ACHN (cell line): ENCODE results near the gene NPHP4.

ENCODE experiments used
- DNase-seq: peaks from one replicate; pipeline ENCODE4 v3.0.0-alpha.2; 2015
- in situ Hi-C: cut with HindIII; loops from 2 replicates; pipeline ENCODE4 v1.10.0; 2017; ENCODE audit warnings: low sequenced_read_pairs, low pct_ligation_motif_present, low pct_unique_long_range_greater_than_20kb

Gene NPHP4

DNA sequence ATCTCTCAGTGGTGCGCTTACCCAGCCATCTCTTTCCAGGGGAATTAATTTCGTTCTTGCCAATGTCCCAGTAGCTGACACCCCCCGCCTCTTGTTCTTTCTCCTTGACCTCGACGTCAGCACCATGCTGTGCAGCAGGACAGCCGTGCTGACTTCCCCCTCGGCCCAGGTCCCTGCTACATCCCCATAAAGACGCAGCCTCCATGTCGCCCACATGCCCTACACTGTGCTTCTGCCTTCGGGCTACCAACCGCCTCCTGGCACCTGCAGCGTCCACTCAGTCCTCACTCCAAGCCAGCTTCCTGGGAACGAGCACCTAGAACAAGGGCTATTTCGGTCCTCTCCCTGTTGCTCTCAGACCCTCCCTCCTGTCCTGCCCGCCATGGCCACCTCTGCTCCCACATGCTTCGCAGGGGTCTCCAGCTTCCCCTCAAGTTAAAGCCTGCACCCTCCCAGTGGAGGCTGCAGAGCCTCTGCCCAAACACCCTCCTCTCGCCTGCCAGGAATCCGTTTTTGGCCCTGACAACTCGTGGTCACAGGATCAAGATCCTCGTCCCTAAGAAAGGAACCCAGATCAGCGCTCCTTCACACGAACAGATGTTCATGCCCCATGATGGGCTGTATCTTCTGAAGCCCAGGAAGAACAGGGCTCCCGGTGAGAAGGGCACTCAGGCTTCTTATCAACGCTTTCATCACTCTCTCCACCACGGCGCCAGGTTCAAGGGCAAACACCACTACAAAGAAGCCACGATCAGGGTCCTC lies 109.7 kb downstream of the NPHP4 start:
- in situ Hi-C loops, result no loop called here
- DNase-seq, result no peak

DNA sequence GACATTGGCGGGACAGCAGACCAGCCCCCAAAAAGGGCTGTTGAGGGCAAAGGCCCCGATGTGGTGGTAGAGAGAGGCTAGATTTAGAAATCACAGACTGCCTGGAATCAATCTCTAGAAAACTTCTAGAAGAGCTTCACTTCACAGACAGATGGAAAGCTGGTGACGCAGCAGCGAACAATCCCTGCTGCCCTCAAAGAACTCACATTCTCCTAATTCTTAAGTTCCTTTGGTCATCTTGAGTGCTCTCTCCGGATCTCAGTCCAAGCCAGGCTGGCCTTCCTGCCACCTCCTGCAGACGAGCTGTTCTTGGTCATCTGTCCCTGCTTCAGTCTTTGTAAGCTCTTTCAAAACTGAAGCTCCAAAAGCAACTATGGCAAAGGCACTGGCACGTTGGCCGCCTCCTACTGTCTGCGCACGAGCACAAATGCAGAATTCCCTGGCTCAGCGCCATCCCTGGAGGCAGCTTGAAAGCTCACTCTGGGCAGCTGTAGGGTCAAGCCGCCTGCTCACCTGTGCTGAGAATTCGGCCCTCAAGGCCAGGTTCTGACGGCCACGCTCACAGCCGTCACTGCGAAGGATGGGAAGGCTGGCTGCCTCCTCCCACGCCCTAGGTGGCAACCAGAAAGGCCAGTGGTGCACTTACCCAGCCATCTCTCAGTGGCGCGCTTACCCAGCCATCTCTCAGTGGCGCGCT lies 110.6 kb downstream of the NPHP4 start:
- in situ Hi-C loops, result no loop called here
- no peak for DNase-seq

DNA sequence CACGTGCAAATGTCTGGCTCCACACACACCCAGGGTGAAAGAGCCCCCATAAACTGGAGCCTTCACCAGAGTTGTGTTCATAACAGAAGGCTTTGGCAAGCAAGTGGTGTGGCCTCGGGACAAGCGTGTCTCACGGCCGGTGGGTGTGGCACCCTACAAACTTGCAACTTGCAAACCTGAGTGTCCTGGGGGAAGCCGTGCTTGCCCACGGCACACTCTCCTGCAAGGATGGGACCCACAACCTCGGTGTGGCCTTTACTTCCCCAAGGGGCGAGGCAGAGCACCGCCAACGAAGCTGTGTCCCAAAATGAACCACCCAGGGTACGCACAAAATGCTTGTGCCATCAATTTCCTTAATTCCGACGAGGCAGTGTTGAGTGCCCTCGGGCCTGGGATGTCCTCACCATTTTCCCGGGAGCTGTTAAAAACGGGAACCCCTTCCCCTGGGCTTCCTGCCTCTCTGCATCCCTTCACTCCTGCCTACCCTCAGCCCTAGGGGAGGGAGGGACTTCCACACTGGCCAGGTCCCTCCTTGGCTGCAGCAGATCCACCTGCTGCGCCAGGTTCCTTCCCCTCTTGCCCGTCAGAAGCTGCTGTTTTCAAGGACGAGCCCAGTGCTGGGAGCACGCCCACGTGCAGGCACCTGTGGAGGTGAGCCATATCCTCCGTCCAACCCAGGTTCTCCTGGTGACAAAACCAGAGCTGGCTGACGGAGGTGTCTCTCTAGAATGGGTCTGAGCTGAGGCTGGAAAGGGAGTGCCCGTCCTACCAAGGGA lies 111.4 kb downstream of the NPHP4 start:
- DNase-seq, result no peak
- in situ Hi-C loops, result no loop called here

DNA sequence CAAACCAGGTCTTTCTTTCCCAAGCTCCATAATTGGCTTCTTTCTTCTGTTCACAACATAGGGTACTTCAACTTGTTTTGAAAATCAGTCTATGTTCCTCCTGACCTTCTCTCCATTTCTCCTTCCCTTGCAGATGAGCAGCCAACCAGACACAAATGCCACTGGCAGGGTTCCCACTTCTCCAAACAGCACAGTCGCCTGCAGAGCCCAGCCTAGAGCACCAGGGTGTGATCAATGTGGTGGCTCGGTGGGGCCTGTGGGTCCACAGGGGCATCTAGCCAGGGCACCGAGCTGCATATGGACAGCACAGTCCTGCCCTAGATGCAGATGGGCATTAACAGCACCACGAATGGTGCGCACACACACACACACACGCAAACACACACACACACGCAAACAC lies 112.8 kb downstream of the NPHP4 start:
- in situ Hi-C loops, result no loop called here
- no peak for DNase-seq

DNA sequence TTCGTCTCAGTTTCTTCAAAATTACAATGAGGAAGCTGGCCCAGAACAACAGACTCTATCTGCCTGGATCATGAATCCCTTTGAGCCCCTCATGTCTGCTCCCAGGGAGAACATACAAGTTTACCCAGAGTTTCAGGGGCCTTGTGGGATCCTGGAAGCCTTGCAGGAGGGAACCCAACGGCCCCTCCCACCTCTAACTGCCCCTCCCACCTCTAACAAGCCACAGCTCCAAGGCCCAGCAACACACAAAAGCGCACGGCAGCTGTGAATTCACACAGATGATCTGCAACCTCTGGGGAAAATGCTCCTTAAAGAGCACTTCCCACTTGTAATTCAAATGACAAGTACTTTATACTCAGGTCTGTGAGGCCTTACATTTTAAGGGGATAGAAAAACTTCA lies 113.3 kb downstream of the NPHP4 start:
- DNase-seq, result no peak
- in situ Hi-C loops, result no loop called here

DNA sequence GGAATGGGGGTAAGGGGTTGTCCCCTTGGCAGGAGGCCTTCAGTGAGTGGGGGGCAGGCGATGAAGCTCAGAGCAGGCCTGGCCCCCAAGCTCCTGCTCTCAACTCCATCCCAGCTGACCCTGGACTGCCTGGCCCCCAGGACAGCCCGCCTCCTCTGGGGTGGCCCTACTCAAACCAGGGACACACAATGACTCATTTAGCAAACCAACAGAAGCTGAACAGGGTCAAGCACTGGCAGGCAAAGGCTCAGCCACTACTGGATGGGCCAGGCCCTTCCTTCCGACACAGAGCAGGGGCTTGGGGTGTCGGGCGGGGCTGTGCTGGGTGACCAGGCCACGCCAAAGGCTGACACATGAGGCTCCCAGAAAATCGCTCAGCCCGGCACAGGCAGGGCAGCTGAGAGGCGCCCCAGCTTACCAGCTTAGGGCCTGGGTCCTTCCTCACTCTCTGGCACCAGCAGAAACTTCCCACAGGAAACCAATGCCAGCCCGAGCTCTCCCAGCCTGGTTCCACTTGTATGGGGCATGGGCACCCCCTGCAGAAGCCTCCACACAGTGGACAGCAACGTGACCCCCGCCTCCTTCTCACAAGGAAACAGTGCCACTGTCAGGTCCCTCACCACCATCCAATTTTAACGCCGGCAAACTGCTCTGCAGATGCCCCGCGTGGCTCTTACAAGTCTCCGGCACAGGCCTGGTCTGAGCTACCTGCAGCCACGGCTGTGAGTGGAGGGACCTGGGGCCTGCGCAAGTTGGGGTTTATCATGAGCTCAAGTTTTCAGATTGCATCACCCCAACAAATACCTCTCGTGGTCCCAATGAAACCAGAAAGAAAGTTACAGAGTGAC lies 114.3 kb downstream of the NPHP4 start:
- in situ Hi-C loops, result no loop called here
- no peak for DNase-seq

DNA sequence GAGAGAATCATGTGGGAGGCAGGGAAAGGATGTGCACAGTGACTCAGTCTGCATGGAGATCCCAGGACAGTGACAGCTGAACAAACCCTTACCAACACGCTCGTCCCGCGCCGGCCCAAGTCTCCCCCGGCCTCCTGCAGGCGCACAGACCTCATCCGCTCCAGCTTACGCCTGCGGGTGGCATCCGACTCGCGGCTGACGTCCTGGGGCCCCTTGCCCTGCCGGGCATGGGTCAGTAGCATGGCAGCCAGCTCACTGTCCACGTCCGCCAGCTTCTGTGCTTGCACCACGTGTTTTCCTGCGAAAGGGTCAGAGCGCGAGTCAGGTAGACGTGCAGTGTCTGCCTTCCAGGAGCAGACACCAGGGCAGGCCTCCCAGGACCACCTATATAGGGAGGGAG lies 115.2 kb downstream of the NPHP4 start:
- no peak for DNase-seq
- in situ Hi-C loops, result no loop called here

DNA sequence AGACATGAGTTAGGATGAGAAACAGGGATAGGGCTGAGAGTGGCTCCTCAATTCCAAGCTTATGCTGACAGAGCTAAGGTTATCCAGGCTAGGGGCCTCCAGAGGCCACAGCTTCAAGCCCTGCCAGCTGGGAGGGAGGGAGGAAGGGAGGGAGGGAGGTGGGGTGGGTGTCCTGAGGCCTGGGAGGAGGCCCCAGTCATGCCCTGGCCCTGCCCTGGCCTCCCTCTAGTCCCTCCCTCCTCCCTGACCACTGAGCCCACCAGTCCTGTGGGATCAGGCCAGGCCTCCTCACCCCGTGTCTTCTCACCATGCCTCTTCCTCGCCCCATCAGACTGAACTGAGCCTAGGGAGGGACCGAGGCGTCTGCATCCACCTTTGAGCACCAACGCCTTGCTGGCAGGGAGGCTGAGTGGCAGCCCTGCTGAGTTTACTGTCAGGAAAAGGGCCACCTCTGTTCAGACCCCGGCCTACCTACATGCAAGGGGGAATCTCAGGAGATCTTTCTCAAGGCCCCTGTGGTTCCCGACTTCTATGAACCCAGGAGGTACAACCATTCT lies 116.1 kb downstream of the NPHP4 start:
- in situ Hi-C loops, result no loop called here
- no peak for DNase-seq

DNA sequence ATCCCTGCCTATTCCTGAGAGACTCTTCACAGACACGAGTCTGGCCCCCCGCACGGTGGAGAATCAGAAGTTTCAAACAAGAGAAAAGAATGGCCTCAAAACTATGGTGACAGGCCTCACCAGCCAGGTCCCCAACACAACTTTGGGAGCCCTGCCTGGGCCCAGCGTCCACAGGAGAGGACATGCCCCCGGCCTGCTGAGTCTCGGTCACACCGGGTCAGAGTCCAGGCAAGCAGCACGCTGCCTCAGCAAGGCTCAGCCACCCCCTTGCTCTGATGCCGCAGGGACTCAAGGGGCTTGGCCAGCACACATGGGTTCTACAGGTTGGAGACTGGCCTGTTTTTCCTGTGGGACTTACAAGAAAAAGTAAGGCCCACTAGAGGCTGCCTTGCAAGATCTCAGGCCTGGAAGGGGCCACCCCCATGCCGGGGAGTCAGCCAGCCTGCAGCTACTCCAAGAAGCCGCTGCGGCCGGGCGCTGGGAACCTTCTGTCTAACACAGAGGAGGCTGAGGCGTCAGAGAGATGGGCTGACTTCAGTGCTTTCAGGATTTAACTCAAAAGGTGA lies 116.8 kb downstream of the NPHP4 start:
- DNase-seq, result no peak
- in situ Hi-C loops, result no loop called here

DNA sequence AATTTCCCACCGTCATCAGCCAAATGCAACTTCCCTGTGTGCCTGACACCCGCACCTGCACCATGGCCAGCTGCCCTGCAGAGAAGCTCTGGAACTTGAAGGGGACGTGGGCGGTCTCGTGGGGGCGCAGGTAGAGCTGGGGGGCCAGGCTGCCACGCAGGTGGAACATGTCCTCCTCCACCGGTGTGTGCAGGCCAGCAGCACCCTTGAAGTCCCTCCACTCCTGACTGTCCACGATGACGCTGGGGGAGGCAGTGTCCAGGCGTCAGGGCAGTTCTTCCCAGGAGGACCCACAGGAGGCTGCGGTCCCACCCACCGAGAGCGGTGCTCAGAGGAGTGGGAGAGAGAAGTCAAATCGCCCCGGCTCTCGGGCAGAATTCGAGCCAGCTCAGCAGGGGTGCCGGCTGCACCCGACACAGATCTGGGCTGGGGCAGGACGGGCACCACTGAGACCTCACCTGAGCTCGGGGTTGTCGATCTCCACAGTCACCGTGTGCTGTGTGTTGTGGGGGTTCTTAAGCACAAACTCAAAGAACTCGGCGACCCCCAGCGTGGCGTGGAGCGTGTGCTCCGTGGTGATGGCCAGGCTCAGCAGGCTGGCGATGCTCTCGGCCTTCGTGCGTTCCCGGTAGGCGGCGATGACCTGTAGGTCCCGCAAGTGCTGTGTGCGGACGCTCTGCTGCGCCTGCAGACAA lies 117.7 kb downstream of the NPHP4 start:
- DNase-seq, result no peak
- in situ Hi-C loops, result no loop called here

DNA sequence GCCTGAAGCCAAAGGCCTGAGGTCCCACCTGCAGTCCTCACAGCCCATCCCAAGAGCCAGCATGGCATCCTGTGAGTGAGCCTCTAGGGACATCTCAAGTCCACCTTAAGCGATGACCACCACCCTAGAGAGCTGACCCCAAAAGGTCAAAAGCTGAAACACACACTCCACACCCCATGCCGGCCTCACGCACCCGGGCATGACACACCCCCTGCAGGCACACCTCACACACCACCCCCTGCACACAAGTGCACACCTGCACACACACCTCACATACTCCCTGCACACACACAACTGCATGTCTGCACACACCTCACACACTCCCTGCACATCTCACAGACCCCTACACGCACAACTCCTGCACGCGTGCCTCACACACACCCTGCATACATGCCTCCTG lies 118.7 kb downstream of the NPHP4 start:
- no peak for DNase-seq
- in situ Hi-C loops, result no loop called here

DNA sequence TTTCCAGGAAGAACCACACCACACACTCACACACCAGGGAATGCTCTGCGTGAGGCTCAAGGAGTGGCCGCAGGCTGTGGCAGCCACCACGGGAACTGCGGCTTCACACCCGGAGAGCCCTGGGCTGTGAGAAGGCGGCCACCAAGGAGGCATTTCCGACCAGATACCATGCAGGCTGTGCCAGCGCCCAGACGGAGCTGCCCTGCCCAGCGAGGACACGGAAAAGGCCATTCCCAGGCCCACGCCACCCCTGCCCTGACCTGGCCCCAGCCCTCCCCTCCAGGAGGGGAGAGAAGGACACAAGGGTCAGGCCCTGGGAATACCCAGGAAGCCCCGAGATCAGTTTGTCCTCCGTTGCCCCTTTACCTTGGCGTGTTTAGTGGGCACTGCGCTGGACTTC lies 119.3 kb downstream of the NPHP4 start:
- in situ Hi-C loops, result no loop called here
- DNase-seq, result no peak

DNA sequence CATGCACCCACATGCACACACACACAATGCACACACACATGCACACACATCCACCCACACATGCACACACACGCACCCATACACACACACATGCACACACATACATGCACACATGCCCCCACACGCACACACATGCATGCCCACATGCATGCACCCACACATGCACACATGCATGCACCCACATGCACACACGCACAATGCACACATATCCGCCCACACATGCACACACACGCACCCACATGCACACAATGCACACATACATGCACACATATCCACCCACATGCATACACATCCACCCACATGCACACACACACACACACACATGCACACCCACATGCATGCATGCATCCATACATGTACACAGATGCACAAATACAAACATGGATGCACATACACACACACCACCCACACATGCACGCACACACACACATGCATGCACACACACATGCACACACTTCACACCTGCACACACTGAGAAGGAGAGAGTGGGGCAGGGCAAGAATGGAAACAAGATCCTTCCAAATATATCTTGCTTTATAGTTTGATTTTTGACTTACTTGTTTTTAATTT lies 123.2 kb downstream of the NPHP4 start:
- DNase-seq, result no peak
- in situ Hi-C loops, result no loop called here

DNA sequence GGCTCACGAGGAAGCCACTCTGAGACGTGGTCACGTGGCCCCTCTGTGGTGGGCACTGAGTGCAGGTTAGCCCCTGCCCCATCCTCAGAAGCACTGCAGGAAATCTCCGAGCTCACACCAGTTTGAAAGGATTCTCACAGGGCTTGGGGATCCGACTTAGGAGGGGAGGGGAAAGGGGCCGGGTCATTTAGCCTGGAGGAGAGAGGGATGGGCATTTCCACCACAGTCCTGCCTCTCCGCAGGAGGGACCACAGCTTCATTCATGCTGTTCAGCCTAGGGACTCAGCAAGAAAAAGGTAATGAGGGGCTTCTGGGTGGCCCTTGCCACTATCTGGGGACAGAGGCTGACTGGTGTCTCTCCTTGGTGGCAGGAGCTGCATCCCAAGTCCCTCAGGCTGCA lies 126.5 kb downstream of the NPHP4 start:
- DNase-seq, result no peak
- in situ Hi-C loops, result no loop called here

DNA sequence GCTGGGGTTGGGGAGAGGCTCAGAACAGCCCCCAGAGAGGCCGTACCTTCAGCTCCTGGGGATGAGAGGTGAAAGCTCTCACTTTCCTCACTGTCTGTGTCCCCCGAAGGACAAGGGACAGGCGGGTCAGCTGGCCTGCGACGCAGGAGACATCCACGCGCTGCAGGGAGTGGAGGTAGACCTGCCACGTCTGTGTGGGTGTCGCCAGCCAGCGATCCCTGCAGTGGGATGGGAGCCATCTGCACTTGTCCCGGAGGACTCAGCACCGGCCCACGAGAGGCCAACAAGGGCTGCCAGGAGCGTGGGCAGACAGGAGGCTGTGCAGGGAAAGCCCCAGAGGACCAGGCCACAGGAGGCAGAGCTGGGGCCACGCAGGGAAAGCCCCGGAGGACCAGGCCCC lies 127.2 kb downstream of the NPHP4 start:
- in situ Hi-C loops, result no loop called here

DNA sequence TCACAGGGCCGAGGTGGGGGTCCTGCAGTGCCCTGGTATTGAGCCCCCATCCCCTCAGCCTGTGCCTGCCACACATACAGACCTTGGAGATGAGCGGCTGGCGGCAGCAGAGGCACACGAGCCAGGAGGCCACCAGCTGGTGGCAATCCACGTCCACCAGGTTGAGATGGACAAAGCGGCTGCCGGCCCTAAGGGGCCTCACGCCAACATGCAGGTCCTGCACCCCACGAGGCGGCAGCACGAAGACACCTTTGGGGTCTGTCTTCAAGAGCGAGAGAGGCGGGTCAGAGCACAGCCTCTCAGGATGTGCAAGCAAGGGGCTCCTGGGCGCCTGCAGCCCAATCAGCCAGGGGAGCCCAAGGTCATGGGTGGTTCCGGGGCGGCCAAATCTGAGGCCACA lies 128.0 kb downstream of the NPHP4 start:
- no peak for DNase-seq
- in situ Hi-C loops, result no loop called here

More for the DNA sequence above, 127.2 kb downstream of the NPHP4 start:
- DNase-seq, result no peak

DNA sequence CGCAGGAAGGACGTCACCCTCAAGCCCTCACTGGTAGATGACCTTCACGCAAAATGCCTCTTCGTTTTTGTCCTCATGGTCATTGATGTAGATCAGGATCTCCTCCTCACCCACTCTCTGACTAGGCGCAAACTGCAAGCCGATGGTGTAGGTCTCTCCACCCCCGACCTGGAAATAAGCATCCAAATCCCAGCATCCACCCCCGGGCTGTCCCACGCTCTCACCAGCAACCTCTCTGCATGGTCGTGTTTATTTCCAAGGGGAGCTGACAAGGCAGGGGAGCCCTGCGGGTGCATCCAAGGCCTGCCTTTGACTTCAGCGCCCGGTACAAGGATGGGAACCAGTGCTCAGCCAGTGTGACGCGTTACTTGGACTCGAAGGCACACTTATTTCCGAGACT lies 129.0 kb downstream of the NPHP4 start:
- in situ Hi-C loops, result no loop called here
- no peak for DNase-seq
